ENCODE data around the gene RAD17. TPM values are rescaled to one million over a fixed set of nuclear protein-coding genes. Genes with fewer than 3 reads are reported as not detected.

The RAD17 gene
- total RNA-seq, 1 experiment from 2014 or later = 19.3 TPM

GRCh38 chr5:69334793-69335268 is 34.8 kb upstream of the RAD17 start:
- no peaks in the 10 kb centered on the region for H3K36me3 ChIP-seq (ENCODE audit: insufficient read depth, low read length, poor library complexity, severe bottlenecking)
- intact Hi-C loops (cut with micrococcal nuclease; ENCODE audit: unreplicated experiment) = loop anchor here (5.0 to 10.0 kb wide), 2 partner anchors 243 to 310 kb away; partner anchors contain the start of gene SLC30A5
- H3K27me3 ChIP-seq (replicated peaks; ENCODE audit: insufficient read depth, low read depth, low read length, poor library complexity) = no peaks in the 10 kb centered on the region
- CTCF ChIA-PET = interaction anchor here (0.6 to 1.7 kb wide), 7 partner anchors 21 to 292 kb away, joined by 3 to 17 read pairs (median 5); partner anchors contain the start of gene SLC30A5
- no TSS peak for BruUV-seq (replicated peaks)
- POLR2A ChIA-PET (ENCODE audit: low non-redundant PET) = no interaction called here
- no peak for TF ChIP-seq EZH2 (IDR thresholded peaks at IDR 0.05; ENCODE audit: borderline replicate concordance, low read depth, low read length, poor library complexity, severe bottlenecking)
- TF ChIP-seq CTCF (conservative IDR thresholded peaks at IDR 0.05; ENCODE audit: low read depth, low read length) = peak; percentile 83
- peak; percentile 86 for DNase-seq (ENCODE audit: low spot score)
- no peak overlapping the region for H3K27ac ChIP-seq (ENCODE audit: low read depth, low read length, poor library complexity, severe bottlenecking)
- H3K9me3 ChIP-seq (ENCODE audit: low read depth, low read length, poor library complexity, severe bottlenecking) = no peaks in the 10 kb centered on the region
- no peaks in the 10 kb centered on the region for H3K4me1 ChIP-seq (ENCODE audit: insufficient read depth, low read length, poor library complexity, severe bottlenecking)
- H3K4me3 ChIP-seq (ENCODE audit: low read depth, low read length, poor library complexity, severe bottlenecking) = no peak overlapping the region

GRCh38 chr5:69335341-69335935 is 34.2 kb upstream of the RAD17 start:
- Histone ChIP-seq H3K9me3 (ENCODE audit: low read depth, low read length, poor library complexity, severe bottlenecking) (no peaks in the 10 kb centered on the region), H3K36me3 (ENCODE audit: insufficient read depth, low read length, poor library complexity, severe bottlenecking) (no peaks in the 10 kb centered on the region), H3K27ac (ENCODE audit: low read depth, low read length, poor library complexity, severe bottlenecking) (no peak overlapping the region), H3K4me3 (ENCODE audit: low read depth, low read length, poor library complexity, severe bottlenecking) (no peak overlapping the region), H3K27me3 (replicated peaks; ENCODE audit: insufficient read depth, low read depth, low read length, poor library complexity) (no peaks in the 10 kb centered on the region), H3K4me1 (ENCODE audit: insufficient read depth, low read length, poor library complexity, severe bottlenecking) (no peaks in the 10 kb centered on the region)
- CTCF ChIA-PET = interaction anchor here (0.6 to 1.7 kb wide), 4 partner anchors 22 to 292 kb away, joined by 5 to 17 read pairs (median 6); partner anchors contain the start of gene SLC30A5
- POLR2A ChIA-PET (ENCODE audit: low non-redundant PET) = no interaction called here
- intact Hi-C loops (cut with micrococcal nuclease; ENCODE audit: unreplicated experiment) = loop anchor here (10.0 kb wide), 1 partner anchor 311 kb away; no protein-coding TSS in a partner anchor
- no TSS peak for BruUV-seq (replicated peaks)
- TF ChIP-seq CTCF (conservative IDR thresholded peaks at IDR 0.05; ENCODE audit: low read depth, low read length) (no peak), EZH2 (IDR thresholded peaks at IDR 0.05; ENCODE audit: borderline replicate concordance, low read depth, low read length, poor library complexity, severe bottlenecking) (no peak)
- no peak for DNase-seq (ENCODE audit: low spot score)

GRCh38 chr5:69341520-69342161 is 28.0 kb upstream of the RAD17 start:
- BruUV-seq (replicated peaks) = no TSS peak
- no peak for DNase-seq (ENCODE audit: low spot score)
- ChIA-PET POLR2A (ENCODE audit: low non-redundant PET) (no interaction called here), CTCF (no interaction called here)
- H3K4me3 ChIP-seq (ENCODE audit: low read depth, low read length, poor library complexity, severe bottlenecking) = no peak overlapping the region
- no peaks in the 10 kb centered on the region for H3K4me1 ChIP-seq (ENCODE audit: insufficient read depth, low read length, poor library complexity, severe bottlenecking)
- TF ChIP-seq CTCF (conservative IDR thresholded peaks at IDR 0.05; ENCODE audit: low read depth, low read length) (no peak), EZH2 (IDR thresholded peaks at IDR 0.05; ENCODE audit: borderline replicate concordance, low read depth, low read length, poor library complexity, severe bottlenecking) (no peak)
- no peaks in the 10 kb centered on the region for H3K36me3 ChIP-seq (ENCODE audit: insufficient read depth, low read length, poor library complexity, severe bottlenecking)
- no peaks in the 10 kb centered on the region for H3K27me3 ChIP-seq (replicated peaks; ENCODE audit: insufficient read depth, low read depth, low read length, poor library complexity)
- intact Hi-C loops (cut with micrococcal nuclease; ENCODE audit: unreplicated experiment) = no loop called here
- no peak overlapping the region for H3K27ac ChIP-seq (ENCODE audit: low read depth, low read length, poor library complexity, severe bottlenecking)
- H3K9me3 ChIP-seq (ENCODE audit: low read depth, low read length, poor library complexity, severe bottlenecking) = no peaks in the 10 kb centered on the region

Data from A673 (cell line).